Neural progenitor cell (in vitro differentiated cells): ENCODE results near the gene KLF13. TPM values are rescaled to one million over a fixed set of nuclear protein-coding genes. Genes with fewer than 3 reads are reported as not detected.

Source experiments
- DNase-seq: peaks from one replicate; pipeline ENCODE4 v3.0.0-alpha.2; 2016; ENCODE audit warnings: low spot score
- H2AFZ ChIP-seq: fragments of 200-600 bp; sonication (generic); replicated peaks from 2 replicates; pipeline ENCODE4 v1.6.1; 2016; ENCODE audit warnings: antibody characterized with exemption
- H3F3A ChIP-seq: fragments of 200-600 bp; sonication (generic); 2 replicates; pipeline ENCODE4 v1.6.1; 2016; ENCODE audit warnings: antibody characterized with exemption, low read depth
- H3K27ac ChIP-seq: fragments of 200-600 bp; sonication (generic); 2 replicates; pipeline ENCODE4 v1.5.1; 2016; ENCODE audit warnings: mild to moderate bottlenecking
- H3K27me3 ChIP-seq: fragments of 200-600 bp; sonication (generic); 2 replicates; pipeline ENCODE4 v1.6.1; 2016; ENCODE audit warnings: mild to moderate bottlenecking, moderate library complexity
- H3K36me3 ChIP-seq: fragments of 200-600 bp; sonication (generic); 2 replicates; pipeline ENCODE4 v1.5.1; 2016
- H3K4me1 ChIP-seq: fragments of 200-600 bp; sonication (generic); 2 replicates; pipeline ENCODE4 v1.6.1; 2016; ENCODE audit warnings: mixed run types
- H3K4me2 ChIP-seq: fragments of 200-600 bp; sonication (generic); 2 replicates; pipeline ENCODE4 v1.6.1; 2016
- H3K4me3 ChIP-seq: fragments of 200-600 bp; sonication (generic); 2 replicates; pipeline ENCODE4 v1.5.1; 2016
- H3K79me2 ChIP-seq: fragments of 200-600 bp; sonication (generic); 2 replicates; pipeline ENCODE4 v1.6.1; 2016; ENCODE audit warnings: low read depth
- H3K9ac ChIP-seq: fragments of 200-600 bp; sonication (generic); 2 replicates; pipeline ENCODE4 v1.6.1; 2016
- H3K9me3 ChIP-seq: fragments of 200-600 bp; sonication (generic); 2 replicates; pipeline ENCODE4 v1.5.1; 2016; ENCODE audit warnings: low read depth
- H4K20me1 ChIP-seq: fragments of 200-600 bp; sonication (generic); 2 replicates; pipeline ENCODE4 v1.6.1; 2016; ENCODE audit warnings: low read depth
- H3K27ac Mint-ChIP-seq: 3 replicates; pipeline ENCODE4 v1.8.0; 2021; ENCODE audit warnings: mixed read lengths
- H3K27me3 Mint-ChIP-seq: 2 replicates; pipeline ENCODE4 v1.8.0; 2022; ENCODE audit warnings: low read depth, mild to moderate bottlenecking, inconsistent platforms, moderate library complexity, mixed read lengths; ENCODE audit not compliant: insufficient read depth
- H3K36me3 Mint-ChIP-seq: 3 replicates; pipeline ENCODE4 v1.8.0; 2021; ENCODE audit warnings: mixed read lengths
- H3K4me1 Mint-ChIP-seq: 3 replicates; pipeline ENCODE4 v1.8.0; 2021; ENCODE audit warnings: mixed read lengths
- H3K4me3 Mint-ChIP-seq: 3 replicates; pipeline ENCODE4 v1.8.0; 2021; ENCODE audit warnings: mild to moderate bottlenecking, moderate library complexity, mixed read lengths
- H3K9me3 Mint-ChIP-seq: 3 replicates; pipeline ENCODE4 v1.8.0; 2020; ENCODE audit warnings: mixed read lengths
- EZH2 ChIP-seq: fragments of 200-600 bp; sonication (generic); IDR thresholded peaks from 2 replicates; pipeline ENCODE4 v1.6.1; 2017; ENCODE audit warnings: antibody characterized with exemption, mild to moderate bottlenecking, moderate library complexity
- EZH2phosphoT487 ChIP-seq: fragments of 200-600 bp; sonication (generic); IDR thresholded peaks from 2 replicates; pipeline ENCODE4 v1.6.1; 2017; ENCODE audit warnings: antibody characterized with exemption
- total RNA-seq: library from RNA; depleted of rRNA; stranded (reverse); fragments of >200 nt; gene quantifications from 2 replicates; pipeline ENCODE4 v1.2.3, GENCODE V29; 2015; ENCODE audit warnings: low replicate concordance
- TF ChIP-seq, protein P1 (sequence below): fragments of 200-600 bp; sonication (generic); IDR thresholded peaks from 2 replicates; pipeline ENCODE4 v1.5.1; 2017; ENCODE audit warnings: antibody characterized with exemption, mild to moderate bottlenecking

Gene KLF13
- total RNA-seq, 1 donor from 2014 or later = 11.9 TPM

GRCh38 chr15:31280831-31281216, 45.8 kb upstream of the KLF13 start:
- Histone ChIP-seq H4K20me1 (no peaks in the 10 kb centered on the region), H3K9me3 (no peaks in the 10 kb centered on the region), H3K4me2 (no peak overlapping the region), H3K27ac (no peak overlapping the region), H2AFZ (no peak overlapping the region), H3K27me3 (no peaks in the 10 kb centered on the region), H3K4me3 (no peak overlapping the region), H3K9ac (no peak overlapping the region), H3K36me3 (no peaks in the 10 kb centered on the region), H3F3A (no peaks in the 10 kb centered on the region), H3K4me1 (peaks cover 8% of the 10 kb centered on the region), H3K79me2 (no peaks in the 10 kb centered on the region)
- H3K4me1 Mint-ChIP-seq = peaks cover 29% of the 10 kb centered on the region
- TF ChIP-seq, protein P1, sequence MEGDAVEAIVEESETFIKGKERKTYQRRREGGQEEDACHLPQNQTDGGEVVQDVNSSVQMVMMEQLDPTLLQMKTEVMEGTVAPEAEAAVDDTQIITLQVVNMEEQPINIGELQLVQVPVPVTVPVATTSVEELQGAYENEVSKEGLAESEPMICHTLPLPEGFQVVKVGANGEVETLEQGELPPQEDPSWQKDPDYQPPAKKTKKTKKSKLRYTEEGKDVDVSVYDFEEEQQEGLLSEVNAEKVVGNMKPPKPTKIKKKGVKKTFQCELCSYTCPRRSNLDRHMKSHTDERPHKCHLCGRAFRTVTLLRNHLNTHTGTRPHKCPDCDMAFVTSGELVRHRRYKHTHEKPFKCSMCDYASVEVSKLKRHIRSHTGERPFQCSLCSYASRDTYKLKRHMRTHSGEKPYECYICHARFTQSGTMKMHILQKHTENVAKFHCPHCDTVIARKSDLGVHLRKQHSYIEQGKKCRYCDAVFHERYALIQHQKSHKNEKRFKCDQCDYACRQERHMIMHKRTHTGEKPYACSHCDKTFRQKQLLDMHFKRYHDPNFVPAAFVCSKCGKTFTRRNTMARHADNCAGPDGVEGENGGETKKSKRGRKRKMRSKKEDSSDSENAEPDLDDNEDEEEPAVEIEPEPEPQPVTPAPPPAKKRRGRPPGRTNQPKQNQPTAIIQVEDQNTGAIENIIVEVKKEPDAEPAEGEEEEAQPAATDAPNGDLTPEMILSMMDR = no peak
- TF ChIP-seq EZH2 (no peak), EZH2phosphoT487 (no peak)
- no peaks in the 10 kb centered on the region for H3K9me3 Mint-ChIP-seq
- peaks cover 6% of the 10 kb centered on the region for H3K27me3 Mint-ChIP-seq
- no peaks in the 10 kb centered on the region for H3K36me3 Mint-ChIP-seq
- H3K27ac Mint-ChIP-seq = peak overlapping the region; percentile 60
- H3K4me3 Mint-ChIP-seq = no peak overlapping the region
- no peak for DNase-seq

DNA sequence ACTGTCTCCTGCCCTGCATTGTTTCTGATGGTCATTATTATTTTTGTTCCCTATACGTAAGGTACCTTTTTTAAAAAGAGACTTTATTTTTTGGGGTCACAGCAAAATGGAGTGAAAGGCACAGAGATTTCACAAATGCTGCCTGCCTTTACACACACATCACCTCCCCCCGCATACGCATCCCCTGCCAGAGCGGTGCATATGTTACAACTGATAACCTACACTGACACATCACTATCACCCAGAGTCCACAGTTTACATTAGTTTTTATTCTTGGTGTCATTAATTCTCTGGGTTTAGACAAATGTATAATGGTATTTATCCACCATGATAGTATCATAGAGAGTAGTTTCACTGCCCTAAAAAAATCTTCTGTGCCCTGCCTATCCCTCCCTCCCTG, 43.6 kb upstream of the KLF13 start:
- TF ChIP-seq, protein P1 = no peak
- TF ChIP-seq EZH2 = no peak
- no peak for TF ChIP-seq EZH2phosphoT487
- H3K27ac ChIP-seq = no peak overlapping the region
- H3K27me3 ChIP-seq = no peaks in the 10 kb centered on the region
- Mint-ChIP-seq H3K4me1 (peaks cover 29% of the 10 kb centered on the region), H3K9me3 (no peaks in the 10 kb centered on the region), H3K36me3 (no peaks in the 10 kb centered on the region), H3K4me3 (no peak overlapping the region), H3K27ac (no peak overlapping the region), H3K27me3 (peaks cover 6% of the 10 kb centered on the region)
- no peak overlapping the region for H3K9ac ChIP-seq
- H3K9me3 ChIP-seq = no peaks in the 10 kb centered on the region
- DNase-seq = no peak
- no peaks in the 10 kb centered on the region for H3F3A ChIP-seq
- no peak overlapping the region for H3K4me3 ChIP-seq
- no peak overlapping the region for H3K4me2 ChIP-seq
- H3K36me3 ChIP-seq = no peaks in the 10 kb centered on the region
- no peaks in the 10 kb centered on the region for H4K20me1 ChIP-seq
- peaks cover 8% of the 10 kb centered on the region for H3K4me1 ChIP-seq
- H3K79me2 ChIP-seq = no peaks in the 10 kb centered on the region
- H2AFZ ChIP-seq = no peak overlapping the region

GRCh38 chr15:31285772-31286261, 40.8 kb upstream of the KLF13 start:
- DNase-seq = no peak
- no peaks in the 10 kb centered on the region for H3K27me3 ChIP-seq
- no peak overlapping the region for H3K9ac ChIP-seq
- no peak overlapping the region for H3K4me2 ChIP-seq
- H3K36me3 ChIP-seq = no peaks in the 10 kb centered on the region
- H3K79me2 ChIP-seq = no peaks in the 10 kb centered on the region
- no peaks in the 10 kb centered on the region for H4K20me1 ChIP-seq
- H3K27ac ChIP-seq = no peak overlapping the region
- no peak overlapping the region for H3K27ac Mint-ChIP-seq
- no peak overlapping the region for H3K4me3 Mint-ChIP-seq
- H3K4me1 Mint-ChIP-seq = peaks cover 9% of the 10 kb centered on the region
- no peaks in the 10 kb centered on the region for H3K9me3 ChIP-seq
- no peak overlapping the region for H3K4me3 ChIP-seq
- TF ChIP-seq EZH2 (no peak), EZH2phosphoT487 (no peak)
- TF ChIP-seq, protein P1 = no peak
- no peak overlapping the region for H2AFZ ChIP-seq
- peaks cover 3% of the 10 kb centered on the region for H3K9me3 Mint-ChIP-seq
- no peaks in the 10 kb centered on the region for H3K4me1 ChIP-seq
- no peaks in the 10 kb centered on the region for H3K27me3 Mint-ChIP-seq
- no peaks in the 10 kb centered on the region for H3F3A ChIP-seq
- H3K36me3 Mint-ChIP-seq = no peaks in the 10 kb centered on the region
